Stimulated activated memory B cell treated with anti-CD40 and anti-IgM and Interleukin-4, amounts not matched to agents 10 μg/mL and 1 μg/mL and 100 μg/mL, for 72 hours (primary cell): ENCODE measurements around the gene PJVK.
A peak's percentile ranks its signal among the peaks of the same experiment; 100 is the strongest.
"Not testable (repeated sequence)": the region's sequence is repeated elsewhere in the genome, so short reads cannot be mapped to it uniquely, and the experiment has no call there.

Source experiments
- ATAC-seq: fragments of 150-1000 bp; cut with Tn5 transposase; 2 replicates; pipeline ENCODE4 v1.10.0; 2021
- H3K27ac Mint-ChIP-seq: one replicate; pipeline ENCODE4 v1.8.0; 2022; ENCODE audit warnings: mild to moderate bottlenecking, mixed read lengths
- H3K27me3 Mint-ChIP-seq: one replicate; pipeline ENCODE4 v1.8.0; 2022; ENCODE audit warnings: mixed read lengths
- H3K36me3 Mint-ChIP-seq: one replicate; pipeline ENCODE4 v1.8.0; 2022; ENCODE audit warnings: mixed read lengths
- H3K4me1 Mint-ChIP-seq: one replicate; pipeline ENCODE4 v1.8.0; 2022; ENCODE audit warnings: mixed read lengths
- H3K4me3 Mint-ChIP-seq: one replicate; pipeline ENCODE4 v1.8.0; 2022; ENCODE audit warnings: mild to moderate bottlenecking, moderate library complexity, mixed read lengths
- H3K9me3 Mint-ChIP-seq: one replicate; pipeline ENCODE4 v1.8.0; 2022; ENCODE audit warnings: mixed read lengths

PJVK gene, protein sequence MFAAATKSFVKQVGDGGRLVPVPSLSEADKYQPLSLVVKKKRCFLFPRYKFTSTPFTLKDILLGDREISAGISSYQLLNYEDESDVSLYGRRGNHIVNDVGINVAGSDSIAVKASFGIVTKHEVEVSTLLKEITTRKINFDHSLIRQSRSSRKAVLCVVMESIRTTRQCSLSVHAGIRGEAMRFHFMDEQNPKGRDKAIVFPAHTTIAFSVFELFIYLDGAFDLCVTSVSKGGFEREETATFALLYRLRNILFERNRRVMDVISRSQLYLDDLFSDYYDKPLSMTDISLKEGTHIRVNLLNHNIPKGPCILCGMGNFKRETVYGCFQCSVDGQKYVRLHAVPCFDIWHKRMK

DNA sequence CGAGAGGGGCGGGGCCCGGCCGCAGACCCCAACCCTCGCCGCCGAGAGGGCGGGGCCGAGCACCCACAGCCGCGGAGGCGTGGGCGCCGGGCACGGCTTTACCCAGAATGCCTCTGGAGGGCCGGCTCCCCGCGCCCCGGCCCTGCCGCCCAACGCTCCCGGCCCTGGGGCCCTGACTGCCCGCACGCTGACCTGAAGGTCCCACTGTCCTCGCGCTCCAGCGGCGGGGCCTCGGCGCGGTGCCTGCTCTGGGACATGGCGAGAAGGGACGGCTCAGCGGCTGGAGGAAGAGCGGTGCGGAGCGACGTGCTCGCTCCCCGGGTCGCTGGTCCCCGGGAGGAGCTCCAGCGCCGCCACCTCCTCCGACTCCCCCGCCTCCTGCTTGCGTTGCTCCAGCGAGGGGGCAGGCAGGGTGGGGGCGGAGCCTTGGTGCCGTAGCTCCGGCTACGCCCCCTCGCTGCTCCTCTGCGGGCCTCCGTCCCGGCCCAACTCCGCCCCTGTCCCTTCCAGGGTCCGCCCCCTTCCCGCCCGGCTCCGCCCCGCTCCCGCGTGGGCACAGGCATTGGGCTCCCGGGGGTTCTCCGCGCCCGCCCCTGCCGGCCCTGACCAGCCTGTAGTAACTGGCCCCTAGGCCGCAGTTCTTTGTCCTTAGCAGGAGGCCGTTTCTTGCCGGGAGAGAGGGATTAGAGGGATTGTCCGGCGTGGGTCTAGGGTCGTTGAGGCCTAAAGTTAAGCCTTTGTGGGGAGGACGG lies at the start of gene PJVK, which contains the start of gene PRKRA:
PJVK (plus strand) TSS at position 605 of the 752 bp plus-strand sequence. CDS start 2,032 bp downstream, outside the sequence.
PRKRA (minus strand) TSS at position 402 of the 752 bp plus-strand sequence; CDS start at position 257, 145 bp downstream.
- peak within 1 kb of the TSS; percentile 91 for H3K27ac Mint-ChIP-seq

DNA sequence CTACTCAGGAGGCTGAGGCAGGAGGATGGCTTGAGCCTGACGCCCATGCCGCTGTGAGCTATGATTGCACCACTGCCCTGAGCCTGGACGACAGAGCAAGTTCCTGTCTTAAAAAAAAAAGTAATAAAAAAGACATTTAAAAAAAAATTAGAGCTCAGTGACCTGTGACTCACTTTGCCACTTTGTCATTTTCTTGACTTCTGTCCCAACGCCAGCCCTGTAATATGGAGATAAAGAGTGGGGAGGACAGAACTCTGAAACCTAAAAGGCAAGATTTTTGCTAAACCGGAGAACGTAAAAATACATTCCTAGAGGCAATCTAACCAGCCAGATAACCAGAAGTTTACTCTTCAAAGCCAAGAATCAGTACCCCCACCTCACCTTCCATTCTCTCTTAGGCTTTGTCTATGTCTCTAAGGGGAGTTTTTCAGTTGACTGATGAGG lies 49.2 kb upstream of the PJVK start:
- ATAC-seq, result no peak
- H3K27ac Mint-ChIP-seq, result no peak overlapping the region
- peaks cover 15% of the 10 kb centered on the region for H3K4me1 Mint-ChIP-seq
- H3K36me3 Mint-ChIP-seq, result no peaks in the 10 kb centered on the region
- H3K4me3 Mint-ChIP-seq, result no peak overlapping the region
- no peaks in the 10 kb centered on the region for H3K27me3 Mint-ChIP-seq
- H3K9me3 Mint-ChIP-seq, result no peaks in the 10 kb centered on the region

More for the DNA sequence above, at the start of gene PJVK, which contains the start of gene PRKRA:
- H3K27me3 Mint-ChIP-seq, result no peaks in the 10 kb centered on the region
- peaks cover 32% of the 10 kb centered on the region for H3K4me1 Mint-ChIP-seq
- peak within 1 kb of the TSS; percentile 93 for H3K4me3 Mint-ChIP-seq
- peak; percentile 97 for ATAC-seq
- H3K36me3 Mint-ChIP-seq, result peaks cover 13% of the 10 kb centered on the region
- no peaks in the 10 kb centered on the region for H3K9me3 Mint-ChIP-seq

DNA sequence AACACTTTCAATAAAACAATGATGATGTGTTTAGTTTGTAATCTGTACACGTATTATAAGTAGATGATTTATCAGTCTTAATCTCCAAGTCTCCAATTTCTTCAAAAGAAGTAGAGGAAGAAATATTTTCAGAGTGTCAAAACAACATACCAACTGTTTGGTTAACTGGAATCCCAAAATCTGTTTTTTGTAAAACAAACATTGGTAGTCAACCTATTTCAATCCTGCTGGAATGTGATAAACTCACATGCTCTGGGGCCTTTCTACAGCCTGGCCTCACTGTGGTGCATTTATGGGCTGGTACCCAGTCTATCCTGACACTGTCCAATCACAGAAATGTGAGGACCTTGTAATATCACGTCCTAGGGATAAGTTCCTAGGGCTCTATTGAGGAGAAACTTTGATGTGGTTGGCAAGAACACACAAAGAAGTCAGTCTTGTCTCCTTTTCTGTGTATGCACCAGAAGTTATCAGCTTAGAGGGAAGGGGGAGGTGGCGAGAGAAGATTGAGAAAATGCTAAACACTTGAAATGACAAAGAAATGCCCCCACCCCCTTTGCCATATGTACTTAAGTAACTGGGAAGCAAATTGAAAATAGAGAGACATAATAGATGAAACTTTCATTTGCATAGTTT lies 47.4 kb upstream of the PJVK start:
- Mint-ChIP-seq H3K4me1 (peaks cover 10% of the 10 kb centered on the region), H3K27me3 (no peaks in the 10 kb centered on the region), H3K4me3 (no peak overlapping the region), H3K27ac (no peak overlapping the region), H3K36me3 (no peaks in the 10 kb centered on the region), H3K9me3 (no peaks in the 10 kb centered on the region)
- no peak for ATAC-seq

DNA sequence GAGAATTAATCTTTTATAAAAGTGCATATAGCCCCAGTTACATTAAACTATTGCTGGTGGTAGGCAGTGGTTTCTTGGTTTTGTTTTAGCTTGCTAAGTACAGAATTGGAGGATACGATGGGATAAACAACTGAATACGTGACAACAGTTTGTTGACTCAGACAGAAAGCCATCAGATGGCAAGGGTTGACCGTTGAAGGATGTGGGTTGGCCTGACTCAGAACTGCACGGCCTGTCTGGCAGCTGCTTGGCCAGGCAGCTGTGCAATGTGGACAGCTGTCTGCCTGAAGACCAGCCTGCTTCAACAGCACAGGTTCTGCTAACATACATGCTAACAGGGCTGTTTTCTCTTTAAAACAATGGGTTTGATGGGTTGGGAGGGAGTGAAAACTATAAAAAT lies 46.8 kb upstream of the PJVK start:
- peaks cover 10% of the 10 kb centered on the region for H3K4me1 Mint-ChIP-seq
- H3K36me3 Mint-ChIP-seq, result no peaks in the 10 kb centered on the region
- H3K27me3 Mint-ChIP-seq, result no peaks in the 10 kb centered on the region
- ATAC-seq, result peak; percentile 81
- no peaks in the 10 kb centered on the region for H3K9me3 Mint-ChIP-seq
- no peak overlapping the region for H3K27ac Mint-ChIP-seq
- H3K4me3 Mint-ChIP-seq, result no peak overlapping the region

DNA sequence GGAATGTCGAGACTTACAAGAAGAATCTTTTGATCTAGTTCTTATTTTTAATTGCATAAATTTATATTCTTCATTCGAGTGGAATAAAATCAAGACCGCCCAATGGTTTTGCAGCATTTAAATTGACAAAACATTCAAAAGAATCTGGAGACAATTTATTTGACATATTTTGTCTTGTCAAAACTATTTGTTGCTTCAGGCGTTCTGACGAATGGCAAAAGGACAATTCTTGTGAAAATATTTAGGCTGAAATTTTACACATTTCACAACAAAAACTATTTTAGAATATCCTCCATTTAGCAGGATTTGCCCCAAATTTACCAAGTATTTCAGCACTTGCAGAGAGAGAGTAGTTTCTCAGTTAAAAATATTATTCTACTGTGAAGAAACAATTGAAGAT lies 41.9 kb upstream of the PJVK start:
- no peaks in the 10 kb centered on the region for H3K36me3 Mint-ChIP-seq
- no peak overlapping the region for H3K4me3 Mint-ChIP-seq
- no peaks in the 10 kb centered on the region for H3K9me3 Mint-ChIP-seq
- ATAC-seq, result no peak
- no peaks in the 10 kb centered on the region for H3K27me3 Mint-ChIP-seq
- H3K27ac Mint-ChIP-seq, result no peak overlapping the region
- peaks cover 14% of the 10 kb centered on the region for H3K4me1 Mint-ChIP-seq

DNA sequence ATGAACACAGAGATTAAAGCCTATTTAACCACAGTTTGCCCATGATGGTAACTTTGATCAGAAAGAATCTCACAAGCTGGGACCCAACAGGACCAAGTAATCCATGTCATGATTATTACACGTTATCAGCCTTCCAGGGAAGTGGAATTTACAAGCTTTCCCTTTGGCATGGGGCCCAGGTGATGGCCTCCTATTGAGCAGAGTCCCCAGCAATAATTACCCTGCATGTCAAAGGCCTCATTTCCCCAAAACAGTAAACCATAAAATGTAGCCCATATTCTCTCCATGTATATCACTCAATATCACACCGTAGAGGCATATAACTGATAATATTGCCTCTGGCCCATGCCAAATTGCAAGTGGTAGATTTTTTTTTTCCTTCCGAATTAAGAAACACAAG lies 39.1 kb upstream of the PJVK start:
- ATAC-seq, result no peak
- Mint-ChIP-seq H3K27ac (no peak overlapping the region), H3K36me3 (no peaks in the 10 kb centered on the region), H3K4me3 (no peak overlapping the region), H3K27me3 (no peaks in the 10 kb centered on the region), H3K4me1 (peaks cover 21% of the 10 kb centered on the region), H3K9me3 (no peaks in the 10 kb centered on the region)

DNA sequence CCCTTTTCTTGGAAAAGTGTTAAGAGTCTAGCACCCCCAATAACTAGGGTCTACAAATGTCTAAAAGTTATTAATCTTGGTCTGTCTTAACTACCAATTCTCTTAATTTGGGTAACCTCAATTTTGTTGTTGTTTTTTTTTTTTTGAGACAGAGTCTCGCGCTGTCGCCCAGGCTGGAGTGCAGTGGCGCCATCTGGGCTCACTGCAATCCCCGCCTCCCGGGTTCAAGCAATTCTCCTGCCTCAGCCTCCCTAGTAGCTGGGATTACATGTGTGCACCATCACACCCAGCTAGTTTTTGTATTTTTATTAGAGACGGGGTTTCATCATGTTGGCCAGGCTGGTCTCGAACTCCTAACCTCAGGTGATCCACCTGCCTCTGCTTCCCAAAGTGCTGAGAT lies 38.7 kb upstream of the PJVK start:
- H3K36me3 Mint-ChIP-seq, H3K27me3 Mint-ChIP-seq, H3K4me3 Mint-ChIP-seq, ATAC-seq, H3K9me3 Mint-ChIP-seq, H3K27ac Mint-ChIP-seq: not testable (repeated sequence)
- H3K4me1 Mint-ChIP-seq, result peaks cover 21% of the 10 kb centered on the region

DNA sequence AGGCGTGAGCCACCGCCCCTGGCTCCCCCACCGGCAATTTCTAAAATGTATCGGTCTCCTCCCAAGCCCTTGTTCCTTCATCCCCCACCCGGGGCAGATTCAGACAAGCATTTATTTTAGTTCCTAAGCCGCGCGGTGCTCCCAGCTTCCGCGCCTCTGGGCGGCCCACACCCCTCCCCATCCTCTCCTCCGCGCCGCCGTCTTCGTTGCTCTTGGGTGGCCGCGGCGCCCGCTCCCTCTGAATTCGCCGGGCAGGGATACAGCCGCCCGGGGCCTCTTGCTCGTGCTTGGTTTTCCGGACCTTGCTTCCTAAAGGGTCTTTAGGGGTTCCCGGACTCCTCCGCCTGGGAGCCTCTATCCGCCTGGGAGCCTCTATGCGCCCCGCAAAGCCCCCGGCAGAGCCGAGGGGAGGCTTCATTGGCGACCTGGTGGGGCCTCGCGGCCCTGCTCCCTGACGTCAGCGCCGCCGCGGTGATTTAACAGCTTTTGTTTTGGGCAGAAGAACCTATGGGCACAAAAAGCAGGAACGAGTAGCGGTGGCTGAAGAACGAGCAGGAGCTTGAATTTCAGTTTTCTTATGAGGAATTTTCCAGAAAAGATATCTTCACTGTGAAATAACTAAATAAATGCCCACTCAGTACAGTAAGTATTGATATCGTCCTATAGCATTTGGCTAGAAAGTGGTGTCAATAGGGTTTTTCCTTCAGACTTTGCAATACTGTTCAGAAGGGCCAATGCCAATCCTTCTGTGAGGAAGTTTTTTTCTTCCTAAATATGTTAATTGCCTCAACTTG lies 37.5 kb upstream of the PJVK start:
- no peaks in the 10 kb centered on the region for H3K9me3 Mint-ChIP-seq
- H3K36me3 Mint-ChIP-seq, result no peaks in the 10 kb centered on the region
- H3K4me3 Mint-ChIP-seq, result peak overlapping the region; percentile 99
- H3K4me1 Mint-ChIP-seq, result peaks cover 21% of the 10 kb centered on the region
- H3K27ac Mint-ChIP-seq, result peak overlapping the region; percentile 98
- ATAC-seq, result peak; percentile 89
- no peaks in the 10 kb centered on the region for H3K27me3 Mint-ChIP-seq

DNA sequence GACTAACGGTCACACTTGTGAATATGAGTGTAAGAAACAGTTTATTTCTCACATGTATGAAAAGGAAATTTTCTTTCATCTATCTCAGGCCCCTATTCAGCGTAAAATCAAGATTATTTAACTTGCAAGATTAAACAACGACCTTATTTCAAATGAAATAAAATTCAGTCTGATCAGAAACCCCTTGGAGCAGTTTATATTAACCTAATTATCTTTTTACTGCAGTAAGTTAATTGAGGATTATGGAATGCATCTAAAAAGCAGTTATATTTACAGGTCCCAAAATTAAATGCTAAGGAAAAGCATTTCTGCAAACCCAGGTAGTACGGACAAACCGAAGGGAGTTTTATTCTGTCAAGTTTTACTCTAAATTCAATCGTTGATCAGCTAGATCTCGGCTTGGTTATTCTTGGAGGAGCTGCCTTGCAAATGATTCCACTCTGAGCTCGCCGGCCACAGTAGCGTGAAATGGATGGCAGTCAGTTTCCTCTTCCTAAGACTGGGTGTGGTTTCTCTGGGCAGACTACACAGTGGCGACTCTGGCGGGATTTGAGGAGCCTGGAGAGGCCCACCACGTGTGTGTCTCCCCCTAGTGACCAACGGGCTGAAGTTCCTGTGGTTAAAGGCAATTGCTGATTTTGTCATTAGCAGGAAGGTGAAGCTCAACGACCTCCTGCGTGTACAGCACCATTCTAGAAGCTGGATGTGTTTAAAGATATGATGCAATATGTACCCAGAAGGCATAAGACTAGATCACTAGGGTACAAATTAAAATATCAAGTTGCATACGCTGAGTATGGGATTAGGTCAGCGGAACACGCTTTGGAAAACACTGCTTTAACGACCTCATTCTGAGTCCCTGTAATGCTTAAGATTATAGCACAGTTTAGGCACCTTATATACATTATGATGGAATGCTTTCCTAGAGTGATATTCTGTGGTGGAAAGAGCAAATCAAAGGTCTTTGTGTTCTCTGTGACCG lies 36.6 kb upstream of the PJVK start:
- H3K27ac Mint-ChIP-seq, result peak overlapping the region; percentile 98
- no peaks in the 10 kb centered on the region for H3K27me3 Mint-ChIP-seq
- H3K9me3 Mint-ChIP-seq, result no peaks in the 10 kb centered on the region
- peaks cover 2% of the 10 kb centered on the region for H3K36me3 Mint-ChIP-seq
- H3K4me3 Mint-ChIP-seq, result peak overlapping the region; percentile 99
- peaks cover 21% of the 10 kb centered on the region for H3K4me1 Mint-ChIP-seq
- peak; percentile 89 for ATAC-seq

DNA sequence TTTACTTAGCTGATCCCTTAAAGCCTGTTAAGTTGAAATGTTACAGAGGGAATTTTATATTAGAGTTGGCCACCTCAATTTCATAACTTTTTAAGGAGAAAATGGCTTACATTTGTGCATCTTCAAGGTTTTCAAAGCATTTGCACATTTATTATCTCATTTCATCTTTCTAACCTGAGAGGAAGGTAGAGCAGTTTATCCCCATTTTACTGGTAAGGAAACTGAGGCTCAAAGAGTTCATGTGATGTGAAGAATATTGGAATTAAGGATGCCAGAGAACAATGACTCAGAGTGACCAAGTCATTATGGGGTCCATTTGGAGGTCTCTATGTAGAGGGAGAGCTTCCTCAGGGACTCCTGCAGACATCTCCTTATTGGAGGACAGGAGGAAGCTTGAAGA lies 35.2 kb upstream of the PJVK start:
- no peaks in the 10 kb centered on the region for H3K27me3 Mint-ChIP-seq
- no peak for ATAC-seq
- H3K36me3 Mint-ChIP-seq, result peaks cover 5% of the 10 kb centered on the region
- no peak overlapping the region for H3K4me3 Mint-ChIP-seq
- no peaks in the 10 kb centered on the region for H3K9me3 Mint-ChIP-seq
- H3K27ac Mint-ChIP-seq, result no peak overlapping the region
- H3K4me1 Mint-ChIP-seq, result peaks cover 21% of the 10 kb centered on the region

DNA sequence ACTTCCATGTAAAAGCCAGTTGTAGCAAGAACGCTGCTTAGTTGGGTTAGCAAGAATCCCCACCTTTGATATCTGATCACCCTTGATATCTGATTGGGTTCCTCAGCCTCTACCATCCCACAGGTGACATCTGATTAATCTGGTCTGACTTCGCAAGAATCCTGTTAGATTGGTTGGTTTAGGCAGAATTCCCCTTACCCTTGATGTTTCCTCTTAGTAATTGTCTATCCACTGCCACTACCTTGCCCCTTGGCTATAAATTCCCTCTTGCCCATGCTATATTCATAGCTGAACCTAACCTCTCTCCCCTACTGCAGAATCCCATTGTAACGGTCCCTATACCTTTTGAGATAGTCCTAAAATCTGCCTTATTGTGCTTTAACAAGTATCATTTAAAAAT lies 33.3 kb upstream of the PJVK start:
- no peak overlapping the region for H3K27ac Mint-ChIP-seq
- no peak overlapping the region for H3K4me3 Mint-ChIP-seq
- H3K9me3 Mint-ChIP-seq, result no peaks in the 10 kb centered on the region
- peaks cover 21% of the 10 kb centered on the region for H3K4me1 Mint-ChIP-seq
- ATAC-seq, result no peak
- H3K36me3 Mint-ChIP-seq, result peaks cover 9% of the 10 kb centered on the region
- H3K27me3 Mint-ChIP-seq, result no peaks in the 10 kb centered on the region

DNA sequence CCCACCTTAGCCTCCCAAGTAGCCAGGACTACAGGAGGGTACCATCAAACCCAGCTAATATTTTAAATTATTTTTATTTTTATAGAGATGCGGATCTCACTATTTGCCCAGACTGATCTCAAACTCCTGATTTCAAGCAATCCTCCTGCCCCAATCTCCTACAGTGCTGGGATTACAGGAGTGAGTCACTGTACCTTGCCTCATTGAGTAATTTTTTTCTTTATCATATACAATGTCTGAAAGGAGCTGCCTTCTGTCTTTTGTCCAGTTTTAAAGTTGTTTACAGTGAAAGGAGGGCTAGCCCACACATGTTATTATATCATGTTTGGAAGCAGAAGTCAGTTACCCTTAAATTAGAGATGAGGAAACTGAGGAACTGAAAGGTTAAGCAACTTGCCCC lies 32.8 kb upstream of the PJVK start:
- Mint-ChIP-seq H3K27me3 (no peaks in the 10 kb centered on the region), H3K4me1 (peaks cover 17% of the 10 kb centered on the region), H3K4me3 (no peak overlapping the region), H3K27ac (no peak overlapping the region), H3K9me3 (no peaks in the 10 kb centered on the region), H3K36me3 (peaks cover 10% of the 10 kb centered on the region)
- no peak for ATAC-seq

DNA sequence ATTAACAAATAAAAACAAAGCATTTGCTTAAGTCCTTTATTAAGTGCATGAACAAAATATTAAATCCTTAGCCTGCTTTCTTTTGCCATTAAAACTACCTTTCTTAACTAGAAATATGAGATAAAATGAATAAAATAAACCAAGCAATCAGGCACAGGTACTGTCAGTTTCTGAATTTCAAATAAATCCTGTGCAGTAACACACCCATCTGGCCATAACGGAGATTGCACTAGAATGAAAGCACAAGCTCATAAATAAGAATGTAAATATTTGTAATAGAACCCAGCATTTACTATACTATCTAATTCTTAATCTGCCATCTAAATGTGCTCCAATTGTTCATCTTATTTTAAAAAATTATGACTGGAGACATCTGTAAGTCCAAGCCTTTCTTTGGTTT lies 32.1 kb upstream of the PJVK start:
- no peak for ATAC-seq
- Mint-ChIP-seq H3K9me3 (no peaks in the 10 kb centered on the region), H3K4me3 (no peak overlapping the region), H3K36me3 (peaks cover 15% of the 10 kb centered on the region), H3K27ac (no peak overlapping the region), H3K27me3 (no peaks in the 10 kb centered on the region), H3K4me1 (peaks cover 13% of the 10 kb centered on the region)

DNA sequence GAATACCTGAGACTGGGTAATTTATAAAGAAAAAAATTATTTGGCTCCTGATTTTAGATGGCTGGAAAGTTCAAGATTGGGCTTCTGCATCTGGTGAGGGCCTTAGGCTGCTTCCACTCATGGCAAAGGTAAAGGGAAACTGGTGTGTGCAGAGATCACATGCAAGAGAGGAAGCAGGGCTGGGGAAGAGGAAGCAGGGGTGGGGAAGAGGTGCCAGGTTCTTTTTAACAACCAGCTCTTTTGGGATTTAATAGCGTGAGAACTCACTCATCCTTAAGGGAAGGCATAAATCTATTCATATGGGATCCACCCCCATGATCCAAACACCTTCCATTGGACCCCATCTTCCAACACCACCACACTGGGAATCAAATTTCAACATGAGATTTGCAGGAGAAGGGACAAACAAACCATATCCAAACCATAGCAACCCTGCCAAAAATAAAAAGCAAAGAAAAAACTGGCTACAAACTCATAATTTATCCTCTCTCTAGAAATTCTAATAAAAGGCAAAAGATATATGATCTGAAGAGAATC lies 30.6 kb upstream of the PJVK start:
- H3K36me3 Mint-ChIP-seq, result peaks cover 28% of the 10 kb centered on the region
- no peak overlapping the region for H3K27ac Mint-ChIP-seq
- no peaks in the 10 kb centered on the region for H3K27me3 Mint-ChIP-seq
- no peak overlapping the region for H3K4me3 Mint-ChIP-seq
- H3K9me3 Mint-ChIP-seq, result peaks cover 9% of the 10 kb centered on the region
- H3K4me1 Mint-ChIP-seq, result no peaks in the 10 kb centered on the region
- ATAC-seq, result no peak
